HUES64 (cell line): ENCODE measurements around the gene MED13L.
"Not testable (repeated sequence)": the region's sequence is repeated elsewhere in the genome, so short reads cannot be mapped to it uniquely, and the experiment has no call there.

Experiments
- H3K27ac ChIP-seq: 2 replicates; pipeline ENCODE4 v1.7.0; 2013; ENCODE audit warnings: low read depth, low read length, inconsistent platforms
- H3K27me3 ChIP-seq: 2 replicates; pipeline ENCODE4 v1.6.1; 2013; ENCODE audit warnings: mild to moderate bottlenecking, low read length; ENCODE audit not compliant: insufficient read depth
- H3K36me3 ChIP-seq: 2 replicates; pipeline ENCODE4 v1.6.1; 2013; ENCODE audit warnings: mild to moderate bottlenecking, low read length; ENCODE audit not compliant: insufficient read depth
- H3K4me1 ChIP-seq: 2 replicates; pipeline ENCODE4 v1.6.1; 2013; ENCODE audit warnings: mild to moderate bottlenecking, low read length, moderate library complexity; ENCODE audit not compliant: insufficient read depth
- H3K4me3 ChIP-seq: 2 replicates; pipeline ENCODE4 v1.5.1; 2013; ENCODE audit warnings: mild to moderate bottlenecking, low read length, moderate library complexity
- H3K9ac ChIP-seq: 2 replicates; pipeline ENCODE4 v1.6.1; 2013; ENCODE audit warnings: mild to moderate bottlenecking, low read depth, low read length
- H3K9me3 ChIP-seq: 2 replicates; pipeline ENCODE4 v1.6.1; 2013; ENCODE audit warnings: low read depth, low read length; ENCODE audit not compliant: insufficient read depth
- WGBS: fragments of 150-250, 120-280 bp; methylation state at CpG from one replicate; pipeline ENCODE4 v1.1.7; 2013; ENCODE audit warnings: missing lambda C conversion rate; 5-methylcytosine and 5-hydroxymethylcytosine counted together

The MED13L gene

DNA sequence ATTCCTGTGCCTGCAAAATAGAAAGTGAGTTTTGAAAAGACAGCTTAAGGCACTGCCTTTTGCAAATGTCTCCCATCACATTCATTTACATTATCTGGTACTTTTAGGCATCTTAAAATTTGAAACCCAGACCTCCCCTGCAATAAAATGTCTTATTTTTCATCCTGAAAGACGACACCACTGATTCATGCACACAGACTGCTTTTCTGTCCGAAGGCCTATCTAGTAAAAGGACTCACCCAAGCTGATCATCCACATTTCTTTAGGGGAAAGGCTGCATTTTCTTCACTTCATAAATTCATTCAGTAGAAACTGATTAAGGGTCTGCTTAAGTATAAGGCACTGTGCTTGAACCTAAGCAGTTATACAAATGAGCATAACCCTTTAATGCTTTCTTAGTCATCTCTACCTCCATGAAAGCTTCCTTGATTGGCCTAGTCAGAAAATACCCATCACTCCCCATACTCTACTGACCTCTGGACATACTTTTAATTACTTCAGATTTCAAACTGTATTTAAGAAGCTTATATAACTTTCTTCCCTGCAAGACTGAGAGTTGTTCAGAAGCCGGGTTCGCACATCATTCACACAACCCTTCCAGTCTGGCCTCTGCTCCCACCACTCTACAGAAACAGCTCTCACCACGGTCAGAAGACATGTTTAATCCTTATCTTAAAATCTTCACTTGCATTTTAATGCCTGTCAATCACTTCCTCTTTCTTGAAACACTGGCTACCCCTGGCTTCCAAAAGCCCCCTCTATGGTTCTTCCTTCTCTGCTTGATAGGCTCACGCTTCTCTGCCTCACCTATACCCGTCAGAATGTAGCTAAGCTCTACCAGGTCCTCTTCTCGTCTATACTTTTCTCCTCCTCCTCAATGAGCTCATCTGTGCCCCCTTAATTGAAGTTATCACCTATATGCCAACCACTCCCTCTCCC lies 288.6 kb downstream of the MED13L start:
- Histone ChIP-seq H3K27ac (peak overlapping the region; percentile 47; the same call in 1 of the 2 replicates), H3K4me3 (no peak overlapping the region), H3K9me3 (no peaks in the 10 kb centered on the region), H3K36me3 (peaks cover 61% of the 10 kb centered on the region), H3K9ac (no peak overlapping the region; the same call in 1 of the 2 replicates), H3K27me3 (no peaks in the 10 kb centered on the region), H3K4me1 (peaks cover 20% of the 10 kb centered on the region)
- 81% methylated on average over 8 of the region's 8 CpGs for WGBS

- Histone ChIP-seq H3K9ac (no peak overlapping the region; the same call in 1 of the 2 replicates), H3K27ac (peak overlapping the region; percentile 47; the same call in 1 of the 2 replicates), H3K9me3 (no peaks in the 10 kb centered on the region), H3K36me3 (peaks cover 61% of the 10 kb centered on the region), H3K4me3 (no peak overlapping the region), H3K27me3 (no peaks in the 10 kb centered on the region), H3K4me1 (peaks cover 20% of the 10 kb centered on the region)
- WGBS: 44% methylated on average over 2 of the region's 2 CpGs
These were observed 289.3 kb downstream of the MED13L start for GRCh38 chr12:115988212-115988611.

DNA sequence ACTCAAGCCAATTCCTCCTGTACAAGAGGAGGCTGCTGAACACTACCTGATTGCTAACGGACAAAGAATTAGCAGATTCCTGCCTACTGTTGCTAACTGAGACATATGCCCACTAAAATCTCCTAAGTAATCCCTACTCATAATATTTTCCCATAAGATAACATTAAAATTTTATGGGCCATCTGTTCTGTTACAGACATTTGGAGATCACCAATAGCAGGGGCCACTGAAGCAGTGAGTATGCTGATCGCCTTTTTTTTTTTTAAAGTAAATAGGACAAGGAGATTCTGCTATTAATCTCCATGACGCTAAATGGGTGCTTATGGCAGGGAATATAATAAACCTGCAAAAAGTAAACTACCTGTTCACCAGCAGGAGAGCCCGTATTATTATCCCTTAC lies 292.9 kb downstream of the MED13L start:
- no peak overlapping the region for H3K9ac ChIP-seq
- H3K4me3 ChIP-seq: no peak overlapping the region
- 96% methylated on average over 3 of the region's 4 CpGs for WGBS
- no peaks in the 10 kb centered on the region for H3K9me3 ChIP-seq
- H3K36me3 ChIP-seq: peaks cover 61% of the 10 kb centered on the region
- H3K27ac ChIP-seq: no peak overlapping the region
- H3K4me1 ChIP-seq: peaks cover 24% of the 10 kb centered on the region
- no peaks in the 10 kb centered on the region for H3K27me3 ChIP-seq

DNA sequence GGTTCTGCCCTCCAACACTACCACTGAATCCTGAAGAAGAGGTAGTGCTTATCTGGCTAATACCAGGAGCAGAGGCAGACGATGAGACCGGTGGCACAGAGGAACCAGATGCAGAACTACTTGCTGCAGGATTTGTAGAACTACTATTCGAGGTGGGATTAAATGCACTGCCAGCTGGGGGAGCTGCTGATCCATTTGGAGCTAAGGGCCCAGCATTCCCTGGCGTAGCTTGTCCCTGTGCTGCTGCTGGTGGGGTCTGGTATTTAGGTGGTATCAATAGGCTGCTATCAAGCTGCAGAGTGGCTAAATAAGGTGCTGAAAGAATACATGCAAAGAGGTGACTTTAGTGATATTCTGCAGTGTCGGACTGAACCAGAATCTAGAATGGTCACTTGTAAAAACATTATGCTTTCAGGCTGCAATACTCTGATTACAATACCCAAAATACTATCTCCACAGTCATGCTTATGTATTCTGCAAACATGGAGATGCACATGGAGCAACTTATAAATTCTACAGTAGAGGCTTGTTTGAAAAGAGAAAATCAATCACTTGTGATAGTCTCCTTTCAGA lies 294.2 kb downstream of the MED13L start:
- Histone ChIP-seq H3K36me3 (peaks cover 61% of the 10 kb centered on the region), H3K27me3 (no peaks in the 10 kb centered on the region), H3K27ac (no peak overlapping the region), H3K4me3 (no peak overlapping the region), H3K4me1 (peaks cover 11% of the 10 kb centered on the region), H3K9ac (no peak overlapping the region), H3K9me3 (no peaks in the 10 kb centered on the region)
- 90% methylated on average over 5 of the region's 5 CpGs for WGBS

DNA sequence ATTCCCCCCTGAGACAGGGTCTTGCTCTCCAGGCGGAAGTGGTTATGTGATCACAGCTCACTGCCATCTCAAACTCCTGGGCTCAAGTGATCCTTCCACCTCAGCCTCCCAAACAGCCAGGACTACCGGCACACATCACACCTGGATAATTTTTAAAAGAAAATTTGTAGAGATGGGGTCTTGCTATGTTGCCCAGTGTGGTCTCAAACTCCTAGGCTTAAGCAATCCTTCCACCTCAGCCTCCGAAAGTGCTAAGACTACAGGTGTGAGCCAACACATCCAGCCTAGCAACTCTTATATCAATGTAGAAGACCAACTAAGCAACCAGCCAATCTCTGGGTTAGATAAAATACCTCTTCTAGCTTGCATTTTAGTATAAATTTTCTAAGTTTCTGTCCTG lies 297.2 kb downstream of the MED13L start:
- no peaks in the 10 kb centered on the region for H3K9me3 ChIP-seq
- 93% methylated on average over 2 of the region's 3 CpGs for WGBS
- H3K4me1 ChIP-seq: peaks cover 4% of the 10 kb centered on the region; the same call in 1 of the 2 replicates
- no peak overlapping the region for H3K4me3 ChIP-seq
- H3K27me3 ChIP-seq: no peaks in the 10 kb centered on the region
- H3K27ac ChIP-seq: no peak overlapping the region
- H3K36me3 ChIP-seq: peaks cover 48% of the 10 kb centered on the region
- H3K9ac ChIP-seq: no peak overlapping the region

GRCh38 chr12:115979851-115980250 lies 297.6 kb downstream of the MED13L start:
- Histone ChIP-seq H3K27me3 (no peaks in the 10 kb centered on the region), H3K27ac (no peak overlapping the region), H3K4me1 (peaks cover 4% of the 10 kb centered on the region; the same call in 1 of the 2 replicates), H3K9ac (no peak overlapping the region), H3K36me3 (peaks cover 53% of the 10 kb centered on the region), H3K4me3 (no peak overlapping the region), H3K9me3 (no peaks in the 10 kb centered on the region)
- WGBS: 45% methylated on average over 2 of the region's 3 CpGs

DNA sequence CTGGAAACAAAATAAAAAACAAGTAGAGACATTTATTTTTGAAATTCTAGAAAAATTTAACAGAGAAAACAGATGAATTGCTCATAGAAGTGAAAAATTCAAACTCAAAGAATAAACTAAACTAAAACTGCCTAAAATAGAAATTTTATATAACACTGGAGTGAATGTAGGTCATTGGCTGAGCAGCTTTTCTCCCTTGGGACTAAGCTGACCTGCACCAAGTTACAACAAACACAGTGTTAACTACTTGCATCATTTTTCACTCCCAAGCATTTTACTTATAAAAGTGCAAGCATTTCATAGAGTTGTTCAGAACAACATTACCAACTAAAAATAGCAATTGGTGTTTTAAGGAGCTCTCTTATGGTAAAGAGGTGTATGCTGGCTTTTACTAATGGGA lies 298.1 kb downstream of the MED13L start:
- H3K4me1 ChIP-seq: peaks cover 4% of the 10 kb centered on the region; the same call in 1 of the 2 replicates
- no peaks in the 10 kb centered on the region for H3K27me3 ChIP-seq
- peaks cover 56% of the 10 kb centered on the region for H3K36me3 ChIP-seq
- H3K27ac ChIP-seq: no peak overlapping the region
- H3K9me3 ChIP-seq: no peaks in the 10 kb centered on the region
- H3K9ac ChIP-seq: no peak overlapping the region
- no peak overlapping the region for H3K4me3 ChIP-seq

DNA sequence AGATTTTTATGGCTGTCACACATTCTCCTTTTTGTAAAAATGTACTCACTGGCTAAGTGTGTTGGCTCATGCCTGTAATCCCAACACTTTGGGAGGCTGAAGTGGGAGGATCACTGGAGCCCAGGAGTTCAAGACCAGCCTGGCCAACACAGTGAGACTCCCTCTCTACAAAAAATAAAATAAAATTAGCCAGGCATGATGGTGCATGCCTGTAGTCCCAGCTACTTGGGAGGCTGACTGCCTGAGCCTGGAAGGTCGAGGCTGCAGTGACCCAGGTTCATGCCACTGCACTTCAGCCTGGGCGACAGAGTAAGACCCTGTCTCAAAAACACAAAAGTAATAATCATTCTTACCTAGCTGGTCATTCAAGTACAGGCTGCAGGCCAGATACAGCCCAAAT lies 300.7 kb downstream of the MED13L start:
- H3K36me3 ChIP-seq: peaks cover 56% of the 10 kb centered on the region
- not testable (repeated sequence) for H3K27ac ChIP-seq, H3K9ac ChIP-seq, H3K27me3 ChIP-seq, H3K9me3 ChIP-seq, H3K4me1 ChIP-seq, H3K4me3 ChIP-seq
- WGBS: 91% methylated on average over 2 of the region's 2 CpGs

- Histone ChIP-seq H3K27me3 (no peaks in the 10 kb centered on the region), H3K9me3 (no peaks in the 10 kb centered on the region), H3K27ac (no peak overlapping the region), H3K36me3 (peaks cover 56% of the 10 kb centered on the region), H3K9ac (no peak overlapping the region), H3K4me3 (no peak overlapping the region), H3K4me1 (peaks cover 4% of the 10 kb centered on the region; the same call in 1 of the 2 replicates)
- 95% methylated on average over 7 of the region's 9 CpGs for WGBS
These were observed 302.1 kb downstream of the MED13L start for GRCh38 chr12:115975411-115975810.

GRCh38 chr12:115973968-115974724 lies 303.3 kb downstream of the MED13L start:
- no peaks in the 10 kb centered on the region for H3K4me1 ChIP-seq
- H3K27ac ChIP-seq: no peak overlapping the region
- H3K36me3 ChIP-seq: peaks cover 64% of the 10 kb centered on the region
- H3K4me3 ChIP-seq: no peak overlapping the region
- no peak overlapping the region for H3K9ac ChIP-seq
- 95% methylated on average over 3 of the region's 3 CpGs for WGBS
- no peaks in the 10 kb centered on the region for H3K9me3 ChIP-seq
- no peaks in the 10 kb centered on the region for H3K27me3 ChIP-seq

GRCh38 chr12:115973066-115973465 lies 304.4 kb downstream of the MED13L start:
- Histone ChIP-seq H3K27me3 (no peaks in the 10 kb centered on the region), H3K36me3 (peaks cover 74% of the 10 kb centered on the region), H3K9ac (no peak overlapping the region), H3K9me3 (no peaks in the 10 kb centered on the region), H3K27ac (no peak overlapping the region), H3K4me3 (no peak overlapping the region), H3K4me1 (no peaks in the 10 kb centered on the region)
- 100% methylated on average over 1 of the region's 1 CpG for WGBS
